Femur (tissue), 1 donor: ENCODE results near the gene CD300LD.
"Not testable (repeated sequence)": the region's sequence is repeated elsewhere in the genome, so short reads cannot be mapped to it uniquely, and the experiment has no call there.

Source experiments
- DNase-seq: peaks from one replicate; pipeline ENCODE4 v3.0.0-alpha.2; 2017

Gene CD300LD

GRCh38 chr17:74605361-74605760, 13.3 kb upstream of the CD300LD start:
- DNase-seq, result peak; percentile 61

GRCh38 chr17:74604761-74605160, 12.7 kb upstream of the CD300LD start:
- DNase-seq, result no peak

- DNase-seq, result no peak
Observed at GRCh38 chr17:74604200-74604599, 12.1 kb upstream of the CD300LD start.

GRCh38 chr17:74603746-74604145, 11.7 kb upstream of the CD300LD start:
- no peak for DNase-seq

GRCh38 chr17:74603037-74603635, 11.1 kb upstream of the CD300LD start:
- no peak for DNase-seq

GRCh38 chr17:74601944-74602572, 10.0 kb upstream of the CD300LD start:
- peak; percentile 41 for DNase-seq

- DNase-seq, result no peak
Observed at GRCh38 chr17:74599448-74599939, 7.4 kb upstream of the CD300LD start.

GRCh38 chr17:74599023-74599399, 6.9 kb upstream of the CD300LD start:
- DNase-seq, result no peak

- DNase-seq, result no peak
Observed at GRCh38 chr17:74598346-74599022, 6.4 kb upstream of the CD300LD start.

- DNase-seq, result no peak
Observed at GRCh38 chr17:74597069-74597790, 5.1 kb upstream of the CD300LD start.

GRCh38 chr17:74595037-74595750, 3.1 kb upstream of the CD300LD start:
- DNase-seq, result no peak

- DNase-seq, result no peak
Observed at GRCh38 chr17:74591503-74591902, 580 bp downstream of the CD300LD start.

GRCh38 chr17:74585711-74586110, 6.4 kb downstream of the CD300LD start:
- DNase-seq, result no peak

- no peak for DNase-seq
Observed at GRCh38 chr17:74584292-74585060, 7.6 kb downstream of the CD300LD start.

- DNase-seq, result no peak
Observed at GRCh38 chr17:74582633-74583032, 9.4 kb downstream of the CD300LD start.

GRCh38 chr17:74579900-74580299, 12.2 kb downstream of the CD300LD start:
- DNase-seq, result no peak

GRCh38 chr17:74578979-74579378, 13.1 kb downstream of the CD300LD start:
- DNase-seq, result no peak

- no peak for DNase-seq
Observed at GRCh38 chr17:74574489-74575142, 17.5 kb downstream of the CD300LD start.

- not testable (repeated sequence) for DNase-seq
Observed at GRCh38 chr17:74573635-74574034, 18.4 kb downstream of the CD300LD start.

- DNase-seq, result no peak
Observed at GRCh38 chr17:74573169-74573568, 18.9 kb downstream of the CD300LD start.

GRCh38 chr17:74571621-74572270, 20.3 kb downstream of the CD300LD start:
- DNase-seq, result no peak
